ENCODE measurements around the gene PIP4K2B.

The PIP4K2B gene

GRCh38 chr17:38721802-38722201 is 77.6 kb downstream of the PIP4K2B start:
- Histone ChIP-seq H3K4me1 (ENCODE audit: control insufficient read depth, low read depth, low read length) (peaks cover 6% of the 10 kb centered on the region), H3K27ac (ENCODE audit: low read length) (no peak overlapping the region), H3K9ac (ENCODE audit: low read length) (no peak overlapping the region), H3K9me3 (ENCODE audit: control insufficient read depth, low read depth, low read length) (no peaks in the 10 kb centered on the region), H3K27me3 (ENCODE audit: control insufficient read depth, insufficient read depth, low read length) (peaks cover 13% of the 10 kb centered on the region), H3K36me3 (ENCODE audit: control insufficient read depth, low read depth, low read length) (no peaks in the 10 kb centered on the region), H3K4me3 (ENCODE audit: low read length) (no peak overlapping the region)

GRCh38 chr17:38720941-38721340 is 78.4 kb downstream of the PIP4K2B start:
- Histone ChIP-seq H3K4me1 (ENCODE audit: control insufficient read depth, low read depth, low read length) (peaks cover 9% of the 10 kb centered on the region), H3K27ac (ENCODE audit: low read length) (no peak overlapping the region), H3K27me3 (ENCODE audit: control insufficient read depth, insufficient read depth, low read length) (peaks cover 13% of the 10 kb centered on the region), H3K4me3 (ENCODE audit: low read length) (no peak overlapping the region), H3K36me3 (ENCODE audit: control insufficient read depth, low read depth, low read length) (no peaks in the 10 kb centered on the region), H3K9ac (ENCODE audit: low read length) (no peak overlapping the region), H3K9me3 (ENCODE audit: control insufficient read depth, low read depth, low read length) (no peaks in the 10 kb centered on the region)

- Histone ChIP-seq H3K9ac (ENCODE audit: low read length) (no peak overlapping the region), H3K4me3 (ENCODE audit: low read length) (peak overlapping the region; percentile 36), H3K27me3 (ENCODE audit: control insufficient read depth, insufficient read depth, low read length) (peaks cover 13% of the 10 kb centered on the region), H3K27ac (ENCODE audit: low read length) (no peak overlapping the region), H3K9me3 (ENCODE audit: control insufficient read depth, low read depth, low read length) (no peaks in the 10 kb centered on the region), H3K36me3 (ENCODE audit: control insufficient read depth, low read depth, low read length) (no peaks in the 10 kb centered on the region), H3K4me1 (ENCODE audit: control insufficient read depth, low read depth, low read length) (peaks cover 17% of the 10 kb centered on the region)
Measured at GRCh38 chr17:38719943-38720641, 79.3 kb downstream of the PIP4K2B start.

GRCh38 chr17:38719289-38719942 is 79.9 kb downstream of the PIP4K2B start:
- peaks cover 13% of the 10 kb centered on the region for H3K27me3 ChIP-seq (ENCODE audit: control insufficient read depth, insufficient read depth, low read length)
- H3K4me3 ChIP-seq (ENCODE audit: low read length) = peak overlapping the region; percentile 36
- no peaks in the 10 kb centered on the region for H3K36me3 ChIP-seq (ENCODE audit: control insufficient read depth, low read depth, low read length)
- H3K9ac ChIP-seq (ENCODE audit: low read length) = no peak overlapping the region
- no peak overlapping the region for H3K27ac ChIP-seq (ENCODE audit: low read length)
- H3K9me3 ChIP-seq (ENCODE audit: control insufficient read depth, low read depth, low read length) = no peaks in the 10 kb centered on the region
- H3K4me1 ChIP-seq (ENCODE audit: control insufficient read depth, low read depth, low read length) = peaks cover 20% of the 10 kb centered on the region

- no peak overlapping the region for H3K27ac ChIP-seq (ENCODE audit: low read length)
- no peak overlapping the region for H3K9ac ChIP-seq (ENCODE audit: low read length)
- no peak overlapping the region for H3K4me3 ChIP-seq (ENCODE audit: low read length)
- no peaks in the 10 kb centered on the region for H3K36me3 ChIP-seq (ENCODE audit: control insufficient read depth, low read depth, low read length)
- H3K27me3 ChIP-seq (ENCODE audit: control insufficient read depth, insufficient read depth, low read length) = peaks cover 13% of the 10 kb centered on the region
- H3K4me1 ChIP-seq (ENCODE audit: control insufficient read depth, low read depth, low read length) = peaks cover 29% of the 10 kb centered on the region
- H3K9me3 ChIP-seq (ENCODE audit: control insufficient read depth, low read depth, low read length) = no peaks in the 10 kb centered on the region
Measured at GRCh38 chr17:38717139-38717745, 82.1 kb downstream of the PIP4K2B start.

- Histone ChIP-seq H3K36me3 (ENCODE audit: control insufficient read depth, low read depth, low read length) (no peaks in the 10 kb centered on the region), H3K27ac (ENCODE audit: low read length) (no peak overlapping the region), H3K4me3 (ENCODE audit: low read length) (no peak overlapping the region), H3K4me1 (ENCODE audit: control insufficient read depth, low read depth, low read length) (peaks cover 29% of the 10 kb centered on the region), H3K9me3 (ENCODE audit: control insufficient read depth, low read depth, low read length) (no peaks in the 10 kb centered on the region), H3K9ac (ENCODE audit: low read length) (no peak overlapping the region), H3K27me3 (ENCODE audit: control insufficient read depth, insufficient read depth, low read length) (peaks cover 12% of the 10 kb centered on the region)
Measured at GRCh38 chr17:38716368-38717005, 82.9 kb downstream of the PIP4K2B start.

Measured in iPS-18a (cell line).